Prostate gland (tissue), 2 donors: ENCODE data around the gene CIART. TPM values are rescaled to one million over a fixed set of nuclear protein-coding genes. Genes with fewer than 3 reads are reported as not detected.

Source experiments
- DNase-seq: peaks from one replicate; pipeline ENCODE4 v3.0.0-alpha.2; 2019; ENCODE audit warnings: low spot score
- H3K27ac ChIP-seq, 2 donors: fragments of 200-600 bp; sonication (generic); 2 replicates each; pipeline ENCODE4 v1.5.1; 2017 to 2019
- H3K27me3 ChIP-seq: fragments of 200-600 bp; sonication (generic); replicated peaks from 2 replicates; pipeline ENCODE4 v1.5.1; 2019; ENCODE audit not compliant: insufficient read depth
- H3K36me3 ChIP-seq, 2 donors: fragments of 200-600 bp; sonication (generic); 1 replicate in 1 of 2; 2 replicates in 1 of 2; pipeline versions ENCODE4 v1.5.1 to v1.8.1; 2017 to 2019
- H3K4me1 ChIP-seq: fragments of 200-600 bp; sonication (generic); replicated peaks from 2 replicates; pipeline ENCODE4 v1.5.1; 2019
- H3K4me3 ChIP-seq, 2 donors: fragments of 200-600 bp; sonication (generic); 2 replicates each; pipeline ENCODE4 v1.5.1; 2017 to 2019
- H3K9me3 ChIP-seq: fragments of 200-600 bp; sonication (generic); 2 replicates; pipeline ENCODE4 v1.5.1; 2017
- CTCF ChIP-seq, 4 experiments: fragments of 200-600 bp in 2 of 4; fragments of 450-650 bp in 2 of 4; sonication (generic) in 2 of 4; IDR thresholded peaks; 1 replicate in 3 of 4; 2 replicates in 1 of 4; pipeline ENCODE4 v1.5.1; 2016 to 2019; ENCODE audit warnings: antibody characterized with exemption in 4 of 4, mild to moderate bottlenecking in 2 of 4, moderate library complexity in 2 of 4
- POLR2A ChIP-seq: fragments of 450-650 bp; IDR thresholded peaks from one replicate; pipeline ENCODE4 v1.6.1; 2016; ENCODE audit warnings: antibody characterized with exemption, mild to moderate bottlenecking
- POLR2AphosphoS5 ChIP-seq: sonication (generic); formaldehyde crosslinking; IDR thresholded peaks from one replicate; pipeline ENCODE4 v1.6.1; 2017; ENCODE audit warnings: antibody characterized with exemption
- WGBS: methylation state at CpG from one replicate; pipeline ENCODE4 v1.1.5; 2018; 5-methylcytosine and 5-hydroxymethylcytosine counted together
- intact Hi-C: fragments of 100-400 bp; cut with DNase I; formaldehyde crosslinking; loops from one replicate; pipeline ENCODE4 v1.14.2; 2022
- small RNA-seq, 2 donors: library from RNA; depleted of rRNA; stranded (forward); fragments of <200 nt; gene quantifications; one replicate each; pipeline ENCODE3, GENCODE V24; 2016
- total RNA-seq, 2 donors: library from RNA; depleted of rRNA; stranded (reverse); fragments of >200 nt; gene quantifications; one replicate each; pipeline ENCODE4 v1.1.0, GENCODE V29; 2016

Gene CIART
- total RNA-seq, 2 donors from 2014 or later = 6.9 to 10.1 TPM

- TF ChIP-seq CTCF (IDR thresholded peaks at IDR 0.05) = no peak
- no peak for TF ChIP-seq POLR2AphosphoS5
- TF ChIP-seq POLR2A = no peak
- intact Hi-C loops = no loop called here
- under 1% methylated on average over 9 of the region's 9 CpGs for WGBS
- Histone ChIP-seq H3K9me3 (no peaks in the 10 kb centered on the region), H3K27ac (peak overlapping the region; percentile 78 to 90), H3K36me3 (peaks cover 0 to 3% of the 10 kb centered on the region in 2 donors), H3K4me3 (peak overlapping the region; percentile 67 to 69), H3K4me1 (no peaks in the 10 kb centered on the region), H3K27me3 (no peaks in the 10 kb centered on the region)
- DNase-seq = no peak
Observed at GRCh38 chr1:150321826-150322166, 39.4 kb downstream of the CIART start.

GRCh38 chr1:150322310-150322709 lies 40.0 kb downstream of the CIART start:
- peak overlapping the region; percentile 67 to 69 for H3K4me3 ChIP-seq
- no peak for TF ChIP-seq POLR2A
- no peak for TF ChIP-seq POLR2AphosphoS5
- H3K4me1 ChIP-seq = no peaks in the 10 kb centered on the region
- DNase-seq = no peak
- H3K27me3 ChIP-seq = no peaks in the 10 kb centered on the region
- peak overlapping the region in 1 of 2 donors; percentile 78 for H3K27ac ChIP-seq
- H3K9me3 ChIP-seq = no peaks in the 10 kb centered on the region
- intact Hi-C loops = no loop called here
- H3K36me3 ChIP-seq = peaks cover 0 to 3% of the 10 kb centered on the region in 2 donors
- WGBS = 94% methylated on average over 3 of the region's 3 CpGs

- Histone ChIP-seq H3K27ac (no peak overlapping the region), H3K4me3 (no peak overlapping the region), H3K36me3 (peaks cover 30 to 53% of the 10 kb centered on the region in 2 donors), H3K4me1 (no peaks in the 10 kb centered on the region), H3K9me3 (no peaks in the 10 kb centered on the region), H3K27me3 (no peaks in the 10 kb centered on the region)
- 93% methylated on average over 7 of the region's 7 CpGs for WGBS
- TF ChIP-seq CTCF (IDR thresholded peaks at IDR 0.05) (no peak), POLR2A (no peak), POLR2AphosphoS5 (no peak)
- no peak for DNase-seq
- intact Hi-C loops = no loop called here
Observed at GRCh38 chr1:150332651-150333290, 50.4 kb downstream of the CIART start.

Small RNA genes within 50 kb of the gene (small RNA-seq; reads per million reads assigned to genes)
- gene RNU2-17P = 0 to 0.37 reads per million in 2 donors

Other genes with a start within 250 kb of the CIART start
- gene VPS45, start 214.8 kb upstream of the CIART start, total RNA-seq = 10 to 100 TPM; 29.6 to 33.3 TPM
- 10 to 100 TPM; 33.1 to 75.0 TPM for gene PLEKHO1, start 132.6 kb upstream of the CIART start, total RNA-seq
- gene ANP32E, start 46.4 kb upstream of the CIART start, total RNA-seq = 10 to 100 TPM in 1 of 2 donors, 1 to 10 TPM in 1; 9.8 to 13.5 TPM
- 1 to 10 TPM in 1 of 2 donors, under 1 TPM in 1; 0.36 to 3.3 TPM for gene CA14, start 24.8 kb upstream of the CIART start, total RNA-seq
- gene APH1A, start 13.5 kb upstream of the CIART start, total RNA-seq = 100 to 1,000 TPM; 122 to 130 TPM
- 1 to 10 TPM; 1.4 to 8.2 TPM for gene C1orf54, start 9.8 kb upstream of the CIART start, total RNA-seq
- 10 to 100 TPM; 40.1 to 49.0 TPM for gene MRPS21, start 11.3 kb downstream of the CIART start, total RNA-seq
- gene PRPF3, start 39.0 kb downstream of the CIART start, total RNA-seq = 10 to 100 TPM; 41.1 to 61.8 TPM
- gene RPRD2, start 81.6 kb downstream of the CIART start, total RNA-seq = 10 to 100 TPM; 20.6 to 31.4 TPM
- gene TARS2, start 204.9 kb downstream of the CIART start, total RNA-seq = 10 to 100 TPM; 17.4 to 30.2 TPM
- gene ECM1, start 225.6 kb downstream of the CIART start, total RNA-seq = 10 to 100 TPM in 1 of 2 donors, 1 to 10 TPM in 1; 4.7 to 12.3 TPM
- gene FALEC, start 233.2 kb downstream of the CIART start, total RNA-seq = not detected